HG02938 (cell line): ENCODE results near the gene NDUFAF4.

Experiments used
- ATAC-seq: cut with Tn5 transposase; IDR thresholded peaks from one replicate; pipeline ENCODE4 v1.9.1; 2021; ENCODE audit warnings: mild to moderate bottlenecking, moderate library complexity; ENCODE audit not compliant: unreplicated experiment

The NDUFAF4 gene

GRCh38 chr6:96899451-96899998 lies 1.8 kb upstream of the NDUFAF4 start:
- ATAC-seq, result no peak

GRCh38 chr6:96899019-96899418 lies 1.3 kb upstream of the NDUFAF4 start:
- no peak for ATAC-seq

- no peak for ATAC-seq
Observed at GRCh38 chr6:96898241-96898851, 655 bp upstream of the NDUFAF4 start.

DNA sequence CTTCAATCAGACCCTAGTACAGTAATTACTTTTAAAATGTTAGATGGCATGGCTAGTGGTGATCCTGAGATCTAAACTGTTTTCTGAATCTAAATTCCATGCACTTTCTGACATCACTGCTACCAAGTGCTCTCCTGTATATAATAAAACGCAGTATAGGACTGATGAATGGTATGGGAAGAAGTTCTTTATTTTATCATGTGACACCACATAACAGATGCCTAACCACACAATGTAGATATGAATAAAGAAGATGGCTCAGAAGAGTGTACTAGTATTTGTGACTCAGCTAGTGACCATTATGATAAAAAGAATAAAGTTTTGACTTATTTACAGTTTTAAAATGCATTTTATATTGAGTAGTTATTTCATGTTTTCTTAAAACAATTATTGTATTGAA lies 8.5 kb downstream of the NDUFAF4 start:
- no peak for ATAC-seq

DNA sequence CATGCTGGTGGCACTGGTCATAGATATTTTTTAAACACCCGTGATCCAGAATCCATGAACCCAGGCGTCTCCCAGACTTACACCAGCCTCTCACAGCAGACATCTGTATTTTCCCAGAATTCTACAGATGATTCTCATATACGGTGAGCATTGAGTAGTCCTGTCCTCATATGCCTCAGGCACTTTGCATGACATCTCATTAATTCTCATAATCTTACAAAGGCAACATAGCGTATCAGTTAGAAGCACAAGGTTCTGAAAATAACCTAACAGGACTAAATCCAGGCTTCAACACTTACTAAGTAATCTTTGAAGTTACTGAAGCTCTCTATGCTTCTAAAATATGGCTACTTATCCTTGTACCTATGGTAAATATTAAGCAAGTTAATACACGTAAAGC lies 8.9 kb downstream of the NDUFAF4 start:
- no peak for ATAC-seq

DNA sequence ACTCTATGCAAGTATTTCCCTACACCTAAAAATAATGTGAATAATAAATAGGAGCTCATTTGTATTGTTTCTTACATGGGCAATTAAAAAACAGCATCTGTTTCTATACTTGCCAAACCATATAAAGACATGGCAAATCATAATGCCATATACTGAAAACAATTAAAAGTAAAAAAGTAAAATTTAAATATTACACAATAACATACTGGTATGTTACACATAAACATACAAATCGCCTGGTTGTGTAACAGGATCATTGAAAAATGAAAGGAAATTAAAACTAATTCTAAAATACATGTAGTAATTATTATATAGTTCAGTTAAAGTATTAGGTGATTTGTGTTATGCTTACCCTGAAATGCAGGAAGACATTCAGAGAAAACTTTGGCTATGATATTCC lies 11.2 kb downstream of the NDUFAF4 start:
- no peak for ATAC-seq

DNA sequence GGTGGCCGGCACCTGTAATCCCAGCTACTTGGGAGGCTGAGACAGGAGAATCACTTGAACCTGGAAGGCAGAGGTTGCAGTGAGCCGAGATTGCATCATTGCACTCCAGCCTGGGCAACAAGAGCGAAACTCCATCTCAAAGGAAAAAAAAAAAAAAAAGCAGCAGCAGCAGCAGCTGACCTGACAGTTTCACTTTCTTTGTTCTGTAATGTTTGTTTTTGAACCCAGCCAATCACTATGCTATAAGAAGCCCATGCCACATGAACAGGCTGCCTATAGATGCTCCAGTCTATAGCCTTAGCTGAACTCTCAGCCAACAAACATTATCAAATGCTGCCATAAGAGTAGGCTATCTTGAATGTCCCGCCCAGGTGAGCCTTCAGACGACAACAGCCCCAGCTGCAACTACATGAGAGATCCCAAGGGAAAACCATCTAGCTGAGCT lies 12.5 kb downstream of the NDUFAF4 start:
- ATAC-seq, result peak; percentile 96

DNA sequence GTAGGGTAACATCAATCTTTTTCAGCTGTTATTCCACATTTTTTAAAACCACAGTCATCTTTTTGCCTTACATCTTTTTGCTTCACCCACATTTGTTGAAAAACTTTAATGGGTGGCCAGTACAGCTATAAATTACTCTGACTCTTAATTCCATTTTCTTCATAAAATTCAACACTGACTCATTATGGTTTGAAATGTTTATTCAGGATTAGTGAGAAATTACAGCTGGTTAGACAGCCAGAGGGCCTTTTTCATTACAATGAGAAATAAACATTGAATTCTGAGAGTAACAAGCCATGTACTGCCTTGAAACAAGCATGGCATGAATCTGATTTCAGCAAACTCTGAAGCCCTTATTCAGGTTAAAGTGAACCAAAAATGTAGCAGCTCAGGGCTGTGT lies 19.5 kb downstream of the NDUFAF4 start:
- no peak for ATAC-seq

GRCh38 chr6:96876886-96877545 lies 20.7 kb downstream of the NDUFAF4 start:
- ATAC-seq, result no peak

GRCh38 chr6:96872976-96873375 lies 24.7 kb downstream of the NDUFAF4 start:
- no peak for ATAC-seq

DNA sequence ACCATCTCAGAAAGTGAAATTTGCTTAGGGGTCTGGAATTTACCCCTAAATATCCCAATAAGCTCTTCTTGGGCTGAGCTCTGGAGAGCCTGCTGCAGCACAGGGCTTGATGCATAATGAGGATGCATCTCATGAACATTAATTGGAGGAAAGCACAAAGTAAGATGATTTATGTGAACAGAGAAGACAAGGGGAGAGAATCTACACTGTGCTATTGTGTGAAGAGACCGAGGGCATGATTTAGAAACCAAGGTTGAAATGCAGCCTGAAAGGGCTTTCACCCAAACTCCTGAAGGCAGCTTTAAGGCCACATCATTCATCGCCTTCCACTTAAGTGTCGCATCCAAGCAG lies 32.7 kb downstream of the NDUFAF4 start:
- ATAC-seq, result no peak

DNA sequence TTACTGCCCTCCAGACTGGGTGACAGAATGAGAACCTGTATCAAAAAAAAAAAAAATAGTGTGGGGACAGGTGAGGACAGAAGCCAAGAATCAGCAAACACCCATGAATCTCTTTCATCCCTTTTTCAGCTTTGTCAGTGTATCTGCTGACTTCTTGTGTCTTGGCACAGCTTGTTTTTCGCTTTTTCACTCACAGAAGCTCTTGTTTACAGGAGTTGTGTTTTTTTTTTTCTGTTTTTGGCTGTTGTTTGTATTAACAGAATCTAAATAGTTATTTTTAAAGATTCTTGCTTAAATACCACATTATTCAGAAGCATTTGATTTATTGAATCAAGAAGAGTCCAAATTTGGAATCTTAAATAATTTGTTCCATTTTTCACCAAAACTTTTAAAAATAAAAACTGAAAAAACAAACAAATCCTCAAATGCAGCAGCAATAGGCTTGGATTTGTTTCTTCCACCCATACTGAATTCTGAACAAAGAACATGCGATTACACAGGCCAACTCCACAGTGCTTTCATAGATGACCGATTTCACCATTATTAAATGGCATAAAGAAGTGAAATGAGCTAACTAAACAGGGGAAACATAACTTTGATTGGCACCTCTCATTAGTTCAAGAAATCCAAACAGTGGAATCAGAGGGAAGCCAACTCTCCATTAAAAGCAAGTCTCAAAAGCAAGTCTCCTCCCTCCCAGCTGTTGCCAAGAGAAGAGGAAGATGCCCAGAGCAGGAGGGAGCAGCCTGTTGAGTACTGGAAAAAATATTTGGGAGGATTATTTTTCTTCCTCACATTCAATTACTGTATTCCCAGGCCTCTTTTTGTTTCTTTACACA lies 33.3 kb downstream of the NDUFAF4 start:
- ATAC-seq, result no peak

- ATAC-seq, result no peak
Observed at GRCh38 chr6:96862560-96862959, 35.1 kb downstream of the NDUFAF4 start.

GRCh38 chr6:96861588-96861987 lies 36.1 kb downstream of the NDUFAF4 start:
- ATAC-seq, result no peak

DNA sequence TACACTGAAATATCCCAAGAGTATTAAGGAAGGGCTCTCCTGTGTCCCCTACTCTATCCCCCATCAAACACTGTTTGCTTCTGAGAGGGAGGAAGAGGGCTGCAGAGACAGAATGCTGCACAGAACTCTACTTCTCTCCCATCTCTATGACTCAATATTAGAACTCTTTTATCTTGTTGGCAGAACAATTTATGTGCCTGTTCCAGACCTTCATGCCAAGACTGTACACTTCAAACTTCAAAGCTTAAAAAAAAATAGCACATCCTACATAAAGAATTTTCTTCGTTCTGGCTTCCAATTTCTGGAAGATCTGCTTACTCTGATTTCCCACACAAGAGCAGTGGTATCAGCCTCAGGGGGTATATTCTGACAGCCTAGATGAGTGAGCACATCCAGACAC lies 40.8 kb downstream of the NDUFAF4 start:
- no peak for ATAC-seq

- ATAC-seq, result no peak
Observed at GRCh38 chr6:96853083-96853482, 44.6 kb downstream of the NDUFAF4 start.

DNA sequence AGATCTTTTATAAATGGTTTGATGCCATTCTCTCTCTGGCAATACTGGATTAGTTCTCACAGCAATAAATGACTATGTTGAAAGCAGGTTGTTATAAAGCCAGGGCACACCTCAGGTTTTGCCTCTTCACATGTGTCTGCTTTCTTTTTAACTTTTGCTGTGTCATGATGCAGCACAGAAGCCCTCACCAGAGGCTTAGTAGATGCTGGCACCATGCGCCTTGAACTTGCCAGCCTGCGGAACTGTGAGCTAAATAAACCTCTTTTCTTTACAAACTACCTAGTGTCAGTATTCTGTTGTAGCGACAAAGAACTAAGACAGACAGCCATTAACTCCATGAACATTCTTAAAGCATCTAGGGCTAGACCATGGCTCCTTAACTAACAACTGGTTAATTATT lies 45.1 kb downstream of the NDUFAF4 start:
- ATAC-seq, result no peak

- ATAC-seq, result no peak
Observed at GRCh38 chr6:96851858-96852257, 45.8 kb downstream of the NDUFAF4 start.

DNA sequence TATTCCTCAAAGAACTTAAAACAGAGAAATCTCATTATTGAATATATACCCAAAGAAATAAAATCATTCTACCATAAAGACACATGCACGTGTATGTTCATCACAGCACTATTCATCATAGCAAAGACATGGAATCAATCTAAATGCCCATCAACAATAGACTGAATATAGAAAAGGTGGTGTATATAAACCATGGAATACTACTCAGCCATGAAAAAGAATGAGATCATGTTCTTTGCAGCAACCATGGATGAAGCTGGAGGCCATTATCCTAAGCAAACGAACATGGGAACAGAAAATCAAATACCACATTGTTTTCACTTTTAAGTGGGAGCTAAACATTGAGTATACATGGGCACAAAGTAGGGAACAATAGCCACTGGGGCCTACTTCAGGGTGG lies 48.1 kb downstream of the NDUFAF4 start:
- no peak for ATAC-seq

GRCh38 chr6:96844530-96844929 lies 53.2 kb downstream of the NDUFAF4 start:
- ATAC-seq, result peak; percentile 54

- no peak for ATAC-seq
Observed at GRCh38 chr6:96841345-96841744, 56.3 kb downstream of the NDUFAF4 start.
